GM21423 (cell line): ENCODE results near the gene KNCN.

Experiments
- ATAC-seq: cut with Tn5 transposase; IDR thresholded peaks from one replicate; pipeline ENCODE4 v1.9.1; 2021; ENCODE audit warnings: mild to moderate bottlenecking, moderate library complexity; ENCODE audit not compliant: unreplicated experiment

The KNCN gene

DNA sequence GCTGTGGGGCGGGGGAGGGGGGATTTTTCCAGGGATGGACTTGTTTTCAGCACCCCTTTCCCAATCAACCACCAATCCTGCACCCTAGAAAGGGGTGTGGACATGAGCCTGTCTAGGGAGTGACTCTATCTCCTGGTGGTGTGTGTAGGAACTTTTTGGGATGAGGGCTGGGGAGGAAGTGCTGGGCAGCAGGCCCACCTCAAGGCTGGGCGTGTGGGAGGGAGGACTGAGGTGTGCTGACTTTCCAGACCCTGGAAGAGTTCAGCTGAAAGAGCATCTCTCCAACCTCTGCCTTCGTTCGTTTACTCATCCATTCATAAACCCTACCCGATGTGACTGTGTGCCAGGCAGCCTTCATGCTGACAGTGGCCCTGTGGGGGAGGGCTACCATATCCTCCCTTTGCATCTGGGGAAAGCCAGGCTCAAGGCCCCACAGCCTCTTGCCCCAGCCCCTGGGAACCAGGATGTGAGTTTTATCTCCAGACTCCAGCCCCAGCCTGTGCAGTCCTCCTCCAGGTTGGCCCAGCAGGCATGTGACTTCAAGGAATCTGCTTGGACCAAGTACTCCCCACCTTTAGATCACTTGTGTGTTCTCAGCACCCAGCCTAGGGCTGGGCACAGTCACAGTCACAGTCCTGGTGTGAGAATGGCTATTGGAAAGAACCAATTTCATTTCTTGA lies 6.7 kb downstream of the KNCN start:
- no peak for ATAC-seq

GRCh38 chr1:46543761-46544560 lies 7.5 kb downstream of the KNCN start:
- ATAC-seq: no peak

GRCh38 chr1:46543382-46543760 lies 8.1 kb downstream of the KNCN start:
- no peak for ATAC-seq

DNA sequence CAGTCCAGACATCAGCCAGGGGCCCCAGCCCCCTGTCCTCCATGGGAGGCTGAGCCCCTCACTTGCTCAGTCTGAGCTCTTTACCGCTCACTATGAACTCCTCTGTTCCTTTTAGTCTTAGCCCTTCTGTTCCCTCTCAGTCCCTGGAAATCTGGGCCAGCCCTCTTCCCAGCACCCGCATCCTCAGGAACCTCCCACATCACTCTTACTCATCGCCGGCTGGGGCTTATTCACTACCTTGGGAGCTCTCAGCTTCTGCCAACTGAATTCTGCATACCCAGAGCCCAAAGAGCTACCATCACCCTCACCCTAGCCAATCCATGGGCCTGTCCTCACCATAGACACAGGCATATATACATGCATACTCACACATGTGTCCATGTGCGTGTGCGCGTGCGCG lies 11.5 kb downstream of the KNCN start:
- no peak for ATAC-seq

DNA sequence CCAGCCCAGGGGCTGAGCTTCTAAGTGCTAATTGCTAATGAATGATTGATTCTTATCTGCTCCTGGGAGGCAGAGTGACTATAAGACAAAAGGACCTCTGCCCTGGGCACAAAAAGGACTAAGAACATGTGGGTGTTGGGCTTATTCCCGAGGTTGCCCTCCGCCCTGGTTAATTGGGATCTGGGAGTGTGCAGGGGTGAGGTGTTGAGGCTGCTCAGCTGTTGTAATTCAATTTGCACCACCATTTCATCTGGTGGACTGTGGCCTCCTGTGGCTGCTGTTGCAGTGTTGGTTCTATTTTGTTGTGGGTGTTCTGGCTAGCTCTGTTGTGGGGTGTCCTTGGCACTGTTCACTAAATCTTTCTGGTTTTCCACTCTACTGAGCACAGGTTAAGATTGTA lies 13.3 kb downstream of the KNCN start:
- ATAC-seq: no peak

DNA sequence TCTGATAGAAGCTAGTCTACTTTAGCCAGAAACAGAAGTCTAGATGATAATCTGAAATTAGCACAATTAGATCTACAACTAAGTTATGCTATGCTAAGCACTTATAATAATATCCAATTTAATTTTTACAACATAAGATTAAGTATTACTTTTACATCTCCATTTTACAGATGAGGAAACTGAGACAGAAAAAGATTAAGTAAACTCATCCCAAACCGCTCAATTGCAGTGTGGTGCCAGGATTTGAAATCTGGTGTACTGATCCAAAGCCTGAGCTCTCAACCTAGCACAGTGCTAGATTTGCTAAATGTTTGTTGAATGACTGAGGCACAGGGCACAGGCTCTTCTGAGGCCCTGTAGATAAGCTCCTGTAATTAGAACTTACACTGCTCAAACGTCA lies 13.8 kb downstream of the KNCN start:
- no peak for ATAC-seq

- no peak for ATAC-seq
Measured at GRCh38 chr1:46536527-46536926, 14.9 kb downstream of the KNCN start.

DNA sequence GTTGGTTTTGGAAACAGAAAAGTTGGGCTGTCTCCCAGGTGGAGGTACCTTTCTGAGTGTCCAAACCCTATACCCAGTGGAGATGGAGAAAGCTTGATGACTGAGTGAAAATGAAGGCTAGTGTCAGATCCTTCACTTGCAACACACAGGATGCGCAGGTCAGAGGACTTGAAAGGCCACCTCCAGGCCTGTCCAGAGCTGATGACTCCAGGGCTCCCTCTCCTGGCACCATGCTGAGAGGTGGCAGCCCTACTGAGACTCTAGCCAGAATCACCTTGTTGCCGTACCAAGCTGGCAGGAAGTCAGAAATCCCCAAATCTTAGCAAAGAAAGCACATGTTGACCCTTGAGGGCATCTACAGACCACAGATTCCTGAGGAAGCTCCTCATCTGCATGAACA lies 16.4 kb downstream of the KNCN start:
- no peak for ATAC-seq

DNA sequence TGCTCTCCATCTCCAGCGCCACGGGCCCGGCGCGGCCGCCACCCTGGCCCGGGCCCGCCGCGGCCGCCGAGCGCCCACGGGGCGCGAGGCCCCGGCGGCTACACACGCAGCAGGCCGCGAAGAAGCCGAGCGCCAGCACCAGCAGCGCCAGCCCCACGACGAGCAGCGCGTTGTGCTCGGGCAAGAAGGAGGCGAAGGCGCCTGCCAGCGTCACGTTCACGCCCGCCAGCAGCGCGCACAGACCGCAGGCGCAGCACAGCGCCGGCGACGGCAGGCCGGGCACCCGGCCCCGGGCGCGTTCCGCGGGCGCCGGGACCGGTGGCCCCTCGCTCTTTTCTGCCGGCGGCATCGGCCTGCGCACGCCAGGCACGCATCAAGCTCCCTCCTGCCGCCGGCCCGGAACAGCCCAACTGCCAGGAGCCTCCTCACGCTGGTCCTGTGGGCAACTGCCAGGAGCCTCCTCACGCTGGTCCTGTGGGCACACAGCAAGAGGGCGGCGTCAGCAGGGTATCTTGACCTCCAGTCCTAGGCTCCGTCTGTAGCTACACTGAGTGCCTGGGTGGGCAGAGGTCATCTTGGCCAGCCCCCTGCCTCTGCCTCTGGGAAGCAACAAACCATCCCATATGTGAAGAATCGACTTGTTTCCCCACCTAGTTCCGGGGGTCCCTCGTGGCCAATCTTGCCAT lies 18.1 kb downstream of the KNCN start:
- ATAC-seq: no peak

DNA sequence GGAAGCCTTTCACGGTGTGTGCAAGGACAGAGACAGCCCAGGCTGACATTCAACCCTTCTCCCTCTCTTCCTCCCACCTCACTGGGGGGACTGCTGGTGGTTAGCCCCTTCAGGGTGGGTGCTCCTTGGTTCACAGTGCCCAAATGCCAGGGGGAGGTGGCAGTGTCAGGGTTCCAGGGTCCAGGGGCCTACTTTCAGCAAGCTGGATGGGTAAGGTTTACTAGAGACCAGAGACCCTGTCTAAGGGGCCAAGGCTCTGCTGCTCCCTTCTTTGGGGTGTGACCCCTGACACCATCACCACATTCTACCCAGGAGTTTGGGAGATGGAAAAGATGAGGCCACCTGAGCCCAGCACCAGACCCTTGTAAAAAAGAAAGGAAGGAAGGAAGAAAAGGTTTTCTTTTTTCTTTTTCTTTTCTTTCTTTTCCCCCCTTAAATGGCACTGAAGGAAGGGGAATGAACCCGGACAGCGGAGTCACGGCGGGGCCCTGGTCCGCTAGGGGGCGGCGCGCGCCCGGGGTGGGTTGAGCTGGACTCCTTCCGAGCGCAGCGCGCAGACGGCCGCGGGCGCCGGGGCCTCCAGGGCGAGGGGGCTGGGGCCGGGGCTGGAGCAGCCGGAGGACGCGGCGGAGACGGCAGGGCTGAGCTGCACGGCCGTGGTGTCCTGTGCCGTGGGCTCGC lies 18.8 kb downstream of the KNCN start:
- ATAC-seq: no peak

GRCh38 chr1:46532095-46532494 lies 19.4 kb downstream of the KNCN start:
- ATAC-seq: no peak

- ATAC-seq: no peak
Measured at GRCh38 chr1:46530791-46531409, 20.5 kb downstream of the KNCN start.

GRCh38 chr1:46530311-46530710 lies 21.1 kb downstream of the KNCN start:
- no peak for ATAC-seq

GRCh38 chr1:46529031-46529630 lies 22.3 kb downstream of the KNCN start:
- ATAC-seq: no peak

- ATAC-seq: no peak
Measured at GRCh38 chr1:46528297-46528955, 23.0 kb downstream of the KNCN start.

- no peak for ATAC-seq
Measured at GRCh38 chr1:46527474-46528296, 23.8 kb downstream of the KNCN start.

DNA sequence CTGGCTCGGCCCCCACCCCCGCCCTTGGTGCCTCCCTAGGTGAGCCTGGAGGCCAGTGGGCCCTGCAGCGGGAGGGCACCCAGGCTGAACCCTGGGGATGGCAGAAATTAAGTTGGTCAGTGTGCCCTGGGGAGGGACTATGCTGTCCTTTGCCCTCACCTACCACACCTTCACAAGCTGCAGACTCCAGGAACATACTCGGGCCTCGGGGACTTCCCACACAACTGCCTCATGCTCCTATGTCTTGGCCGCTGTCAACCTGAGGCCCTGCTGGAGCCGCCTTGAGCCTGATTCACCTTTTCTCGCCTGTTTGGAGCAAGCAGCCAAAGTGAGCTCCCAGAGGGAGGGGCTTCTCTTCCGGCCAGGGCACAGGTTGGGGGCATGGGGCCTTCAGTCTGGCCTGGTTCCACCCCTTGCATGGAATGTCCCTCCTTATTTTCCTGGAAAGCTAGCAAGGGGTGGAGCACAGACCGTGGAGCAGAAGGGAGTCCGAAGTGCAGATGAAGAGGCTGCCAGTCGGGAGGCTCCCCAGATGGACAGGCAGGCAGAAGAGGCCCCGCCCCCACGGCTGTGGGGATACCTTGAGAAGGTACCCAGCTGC lies 24.7 kb downstream of the KNCN start:
- ATAC-seq: no peak

- no peak for ATAC-seq
Measured at GRCh38 chr1:46526013-46526690, 25.3 kb downstream of the KNCN start.
